ENCODE results near the gene CABP1. TPM values are rescaled to one million over a fixed set of nuclear protein-coding genes. Genes with fewer than 3 reads are reported as not detected.

CABP1 gene
- total and polyA plus RNA-seq, 2 of the 13 experiments (the other 11 are each of a cell fraction or from before 2014, with no cell fraction given): not detected

GRCh38 chr12:120640861-120641833, 721 bp downstream of the CABP1 start (continued):
- TF ChIP-seq ARNTL (CRISPR knock-in tag; IDR thresholded peaks at IDR 0.05): no peak
- no peak for TF ChIP-seq KAT7 (CRISPR knock-in tag; IDR thresholded peaks at IDR 0.05; ENCODE audit: borderline replicate concordance)
- TF ChIP-seq PLSCR1 (CRISPR knock-in tag; IDR thresholded peaks at IDR 0.05; ENCODE audit: borderline replicate concordance): no peak
- TF ChIP-seq HDAC6 (IDR thresholded peaks at IDR 0.05; ENCODE audit: low read depth, low read length): no peak
- no peak for TF ChIP-seq ZFP1 (CRISPR knock-in tag; IDR thresholded peaks at IDR 0.05)
- no peak for TF ChIP-seq ZNF282 (IDR thresholded peaks at IDR 0.05; ENCODE audit: partially characterized antibody)
- no peak for TF ChIP-seq ZBTB42 (CRISPR knock-in tag; IDR thresholded peaks at IDR 0.05)
- no peak for TF ChIP-seq ZNF549 (CRISPR knock-in tag; IDR thresholded peaks at IDR 0.05)
- TF ChIP-seq ZNF557 (CRISPR knock-in tag; IDR thresholded peaks at IDR 0.05): no peak
- no peak for TF ChIP-seq FOXA1 (IDR thresholded peaks at IDR 0.05)
- TF ChIP-seq FOXA1 (CRISPR knock-in tag; IDR thresholded peaks at IDR 0.05): no peak
- no peak for TF ChIP-seq ZFP82 (CRISPR knock-in tag; IDR thresholded peaks at IDR 0.05; ENCODE audit: borderline replicate concordance)
- no peak for TF ChIP-seq ATF2 (CRISPR knock-in tag; IDR thresholded peaks at IDR 0.05)
- no peak for TF ChIP-seq JUNB (CRISPR knock-in tag; IDR thresholded peaks at IDR 0.05; ENCODE audit: borderline replicate concordance)
- TF ChIP-seq THAP7 (CRISPR knock-in tag; IDR thresholded peaks at IDR 0.05): no peak
- TF ChIP-seq ZNF720 (CRISPR knock-in tag; IDR thresholded peaks at IDR 0.05): no peak
- no peak for TF ChIP-seq MLXIP (CRISPR knock-in tag; IDR thresholded peaks at IDR 0.05; ENCODE audit: borderline replicate concordance)
- no peak for TF ChIP-seq SP5 (CRISPR knock-in tag; IDR thresholded peaks at IDR 0.05; ENCODE audit: borderline replicate concordance, low read depth)
- TF ChIP-seq ZNF18 (CRISPR knock-in tag; IDR thresholded peaks at IDR 0.05; ENCODE audit: insufficient replicate concordance): no peak
- no peak for TF ChIP-seq IRF1 (CRISPR knock-in tag; IDR thresholded peaks at IDR 0.05; ENCODE audit: low read depth)
- TF ChIP-seq FOXP1 (IDR thresholded peaks at IDR 0.05): no peak
- TF ChIP-seq FOXP1 (CRISPR knock-in tag; IDR thresholded peaks at IDR 0.05): no peak
- peak; percentile 69 for TF ChIP-seq ZNF768 (CRISPR knock-in tag; IDR thresholded peaks at IDR 0.05)
